Thyroid gland (tissue), 4 donors: ENCODE measurements around the gene GRK1.

ENCODE experiments used
- POLR2A ChIP-seq, 2 donors: fragments of 450-650 bp; IDR thresholded peaks; one replicate each; pipeline ENCODE4 v1.6.1; 2017; ENCODE audit warnings: antibody characterized with exemption in 2 of 2, mild to moderate bottlenecking in 2 of 2, moderate library complexity in 1 of 2
- TF ChIP-seq, protein P1 (sequence below), 6 experiments: fragments of 200-600 bp in 3 of 6; fragments of 450-650 bp in 3 of 6; sonication (generic) in 3 of 6; IDR thresholded peaks; one replicate each; pipeline ENCODE4 v1.5.1; 2016 to 2019; ENCODE audit warnings: antibody characterized with exemption in 6 of 6, mild to moderate bottlenecking in 2 of 6, inconsistent platforms in 1 of 6, moderate library complexity in 1 of 6

DNA sequence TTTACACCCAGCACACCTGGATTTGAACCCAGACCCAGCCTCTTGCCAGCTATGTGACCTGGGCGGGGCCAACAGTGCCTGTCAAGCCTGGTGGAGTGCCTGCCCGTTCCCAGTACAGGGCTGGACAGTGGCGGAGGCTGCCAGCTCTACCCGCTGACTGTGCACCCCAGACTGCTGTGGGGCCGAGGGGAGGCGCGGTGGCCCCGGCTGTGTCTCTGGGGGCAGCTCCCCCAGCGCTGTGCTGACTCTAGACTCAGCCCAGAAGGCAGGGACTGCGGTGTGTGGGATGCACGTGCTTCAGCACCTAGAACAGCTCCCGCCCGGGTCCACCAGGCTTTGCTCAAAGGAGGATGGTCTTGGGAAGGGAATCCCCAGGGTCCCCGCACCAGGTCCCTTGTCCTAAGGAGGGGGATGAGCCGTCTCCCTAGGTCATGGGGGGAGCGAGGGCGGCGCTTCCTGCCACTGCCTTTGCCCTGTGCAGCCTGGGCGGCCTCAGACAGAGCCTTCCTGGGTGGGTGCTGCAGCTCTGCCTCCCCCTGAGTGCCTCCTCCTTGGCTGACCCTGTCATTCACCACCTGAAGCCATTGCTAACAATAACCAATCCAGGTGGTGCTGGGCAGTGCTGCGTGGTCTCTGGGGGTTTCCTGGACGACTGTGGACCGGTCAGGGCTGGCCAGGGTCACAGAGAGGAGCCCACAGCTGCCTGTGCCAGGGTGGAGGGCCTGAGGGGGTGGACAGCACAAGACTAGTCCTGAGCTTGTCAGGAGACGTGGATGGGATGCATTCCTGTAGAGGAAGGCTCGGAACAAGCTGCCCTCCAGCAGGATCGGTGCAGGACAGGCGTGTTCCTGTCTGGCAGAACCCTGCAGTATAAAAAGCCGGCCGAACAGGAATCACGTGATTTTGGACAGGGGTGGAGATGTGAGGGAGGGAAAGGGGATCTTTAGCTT is 110.6 kb downstream of the GRK1 start:
- TF ChIP-seq, protein P1, sequence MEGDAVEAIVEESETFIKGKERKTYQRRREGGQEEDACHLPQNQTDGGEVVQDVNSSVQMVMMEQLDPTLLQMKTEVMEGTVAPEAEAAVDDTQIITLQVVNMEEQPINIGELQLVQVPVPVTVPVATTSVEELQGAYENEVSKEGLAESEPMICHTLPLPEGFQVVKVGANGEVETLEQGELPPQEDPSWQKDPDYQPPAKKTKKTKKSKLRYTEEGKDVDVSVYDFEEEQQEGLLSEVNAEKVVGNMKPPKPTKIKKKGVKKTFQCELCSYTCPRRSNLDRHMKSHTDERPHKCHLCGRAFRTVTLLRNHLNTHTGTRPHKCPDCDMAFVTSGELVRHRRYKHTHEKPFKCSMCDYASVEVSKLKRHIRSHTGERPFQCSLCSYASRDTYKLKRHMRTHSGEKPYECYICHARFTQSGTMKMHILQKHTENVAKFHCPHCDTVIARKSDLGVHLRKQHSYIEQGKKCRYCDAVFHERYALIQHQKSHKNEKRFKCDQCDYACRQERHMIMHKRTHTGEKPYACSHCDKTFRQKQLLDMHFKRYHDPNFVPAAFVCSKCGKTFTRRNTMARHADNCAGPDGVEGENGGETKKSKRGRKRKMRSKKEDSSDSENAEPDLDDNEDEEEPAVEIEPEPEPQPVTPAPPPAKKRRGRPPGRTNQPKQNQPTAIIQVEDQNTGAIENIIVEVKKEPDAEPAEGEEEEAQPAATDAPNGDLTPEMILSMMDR (IDR thresholded peaks at IDR 0.05): no peak
- TF ChIP-seq POLR2A (IDR thresholded peaks at IDR 0.05): no peak
